Prostate gland (tissue), 2 donors: Measurements from ENCODE around the gene AKAP8L.
"Not testable (repeated sequence)": the region's sequence is repeated elsewhere in the genome, so short reads cannot be mapped to it uniquely, and the experiment has no call there.

Experiments used
- CTCF ChIP-seq, 4 experiments: fragments of 200-600 bp in 2 of 4; fragments of 450-650 bp in 2 of 4; sonication (generic) in 2 of 4; IDR thresholded peaks; 1 replicate in 3 of 4; 2 replicates in 1 of 4; pipeline ENCODE4 v1.5.1; 2016 to 2019; ENCODE audit warnings: antibody characterized with exemption in 4 of 4, mild to moderate bottlenecking in 2 of 4, moderate library complexity in 2 of 4
- POLR2A ChIP-seq: fragments of 450-650 bp; IDR thresholded peaks from one replicate; pipeline ENCODE4 v1.6.1; 2016; ENCODE audit warnings: antibody characterized with exemption, mild to moderate bottlenecking

GRCh38 chr19:15363791-15364190, 55.0 kb downstream of the AKAP8L start:
- TF ChIP-seq CTCF (IDR thresholded peaks at IDR 0.05); POLR2A: not testable (repeated sequence)
